Dermis microvascular lymphatic vessel endothelial cell (primary cell): ENCODE results near the gene FBXL14. TPM values are rescaled to one million over a fixed set of nuclear protein-coding genes. Genes with fewer than 3 reads are reported as not detected.

ENCODE experiments used
- DNase-seq, 2 donors: peaks; one replicate each; pipeline versions ENCODE4 v3.0.0 to v3.0.0-alpha.2; 2010; ENCODE audit warnings: low read depth in 2 of 2
- total RNA-seq: library from RNA; depleted of rRNA; stranded (reverse); fragments of >200 nt; gene quantifications from 2 replicates; pipeline ENCODE4 v1.2.1, GENCODE V29; 2014

Gene FBXL14
- total RNA-seq, 1 donor from 2014 or later = 10.9 TPM

DNA sequence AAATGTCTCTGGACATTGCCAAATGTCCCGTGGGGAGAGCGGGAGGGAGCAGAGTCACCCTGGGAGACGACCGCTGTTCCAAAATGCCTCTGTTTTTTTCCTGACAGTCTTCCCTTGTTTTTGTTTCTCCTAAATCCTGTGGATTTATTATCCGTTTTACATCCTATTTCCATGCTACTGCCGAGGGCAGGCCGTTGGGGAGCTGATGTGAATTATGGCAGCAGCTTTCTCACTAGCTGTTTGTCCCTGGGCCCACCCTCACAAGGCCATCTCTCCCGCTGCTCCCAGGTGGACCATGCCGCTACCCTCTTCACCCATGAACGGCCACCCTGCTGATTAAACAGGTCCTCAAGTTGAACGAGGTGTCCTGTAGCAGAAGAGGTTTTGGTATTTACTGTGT is 55.2 kb downstream of the FBXL14 start:
- DNase-seq = no peak

DNA sequence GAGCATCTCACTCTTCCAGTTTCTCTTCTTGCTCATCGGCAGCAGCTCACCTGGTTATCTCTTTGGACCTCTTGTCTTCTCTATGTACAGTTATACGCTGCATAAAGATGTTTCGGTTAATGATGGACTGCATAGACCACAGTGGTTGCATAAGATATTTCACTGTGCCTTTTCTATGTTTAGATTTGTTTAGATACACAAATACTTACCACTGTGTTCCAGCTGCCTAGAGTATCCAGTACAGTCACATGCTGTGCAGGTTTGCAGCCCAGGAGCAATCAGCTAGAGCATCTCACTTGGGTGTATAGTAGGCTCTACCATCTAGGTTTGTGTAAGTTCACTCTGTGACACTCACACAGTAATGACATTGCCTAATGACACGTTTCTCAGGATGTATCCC is 57.6 kb downstream of the FBXL14 start:
- DNase-seq = no peak

DNA sequence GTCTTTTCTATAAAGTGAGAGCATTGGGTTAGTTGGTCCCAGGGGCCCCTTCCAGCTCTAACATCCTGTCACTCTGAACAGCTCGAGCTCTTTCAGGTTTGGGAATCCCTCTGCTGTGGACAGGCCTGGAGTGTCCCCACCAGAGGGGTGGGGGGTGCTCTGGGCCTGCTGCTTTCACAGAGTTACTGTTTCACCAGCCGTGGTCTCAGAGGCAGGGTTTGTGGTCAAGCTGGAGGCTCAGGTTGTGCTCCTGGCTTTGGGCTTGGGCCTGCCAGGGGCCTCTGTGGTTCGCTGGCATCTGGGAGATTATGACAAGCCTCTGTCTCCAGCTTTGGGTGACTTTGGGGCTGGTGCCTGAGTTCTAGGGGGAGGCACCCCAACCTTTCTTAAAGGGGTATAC is 59.6 kb downstream of the FBXL14 start:
- no peak for DNase-seq

DNA sequence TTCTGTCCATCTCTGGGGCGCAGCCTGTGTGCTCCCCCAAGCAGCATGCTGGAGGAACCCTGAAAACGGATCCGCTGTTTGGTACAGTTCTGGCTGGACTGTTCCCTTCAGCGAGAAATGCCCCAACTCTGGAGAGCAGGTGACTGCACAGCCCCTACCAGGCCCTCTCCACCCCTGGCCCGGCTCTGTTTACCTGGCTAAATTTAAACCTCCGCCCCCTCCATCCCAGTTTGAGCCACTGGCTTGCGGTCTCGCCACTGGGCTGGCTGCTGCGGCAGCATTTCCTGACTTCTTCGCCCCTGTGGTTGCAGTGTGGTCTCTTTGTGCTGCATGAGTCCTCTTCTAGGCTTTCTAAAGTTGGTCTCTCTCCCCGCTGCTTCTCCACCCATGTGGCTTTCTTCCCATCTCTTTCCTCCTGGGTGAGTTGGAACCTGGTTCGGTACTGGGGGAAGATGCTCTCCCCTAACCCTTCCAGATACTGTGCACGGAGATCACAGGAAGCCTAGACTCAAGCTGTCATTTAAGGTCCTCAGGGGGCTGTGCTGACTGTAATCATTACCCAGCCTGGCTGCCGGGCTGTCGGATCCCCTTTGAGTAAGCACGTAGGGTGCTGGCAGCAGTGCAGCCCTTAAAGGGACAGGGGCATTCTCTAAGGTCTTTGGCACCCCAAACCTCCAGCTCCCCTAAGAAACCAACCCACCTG is 60.6 kb downstream of the FBXL14 start:
- DNase-seq = no peak

DNA sequence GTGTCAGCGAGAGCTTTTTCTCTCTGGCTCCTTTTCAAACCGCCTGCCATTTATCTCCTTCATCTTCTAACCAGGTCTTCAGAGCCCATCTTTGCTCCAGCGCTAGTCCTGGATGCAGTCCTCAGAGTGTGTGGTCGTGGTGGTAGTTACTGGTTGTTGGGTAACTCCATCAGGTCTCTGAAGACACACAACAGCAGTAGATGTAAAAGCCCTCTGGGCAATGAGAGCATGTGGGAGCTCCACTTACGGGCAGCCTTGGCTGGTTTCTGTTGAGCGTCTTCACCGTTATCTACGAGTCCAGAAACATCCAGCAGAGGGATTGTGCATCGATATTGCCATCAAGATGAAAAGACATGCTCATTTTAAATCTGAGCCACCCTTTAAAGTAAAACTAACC is 61.2 kb downstream of the FBXL14 start:
- DNase-seq = no peak

DNA sequence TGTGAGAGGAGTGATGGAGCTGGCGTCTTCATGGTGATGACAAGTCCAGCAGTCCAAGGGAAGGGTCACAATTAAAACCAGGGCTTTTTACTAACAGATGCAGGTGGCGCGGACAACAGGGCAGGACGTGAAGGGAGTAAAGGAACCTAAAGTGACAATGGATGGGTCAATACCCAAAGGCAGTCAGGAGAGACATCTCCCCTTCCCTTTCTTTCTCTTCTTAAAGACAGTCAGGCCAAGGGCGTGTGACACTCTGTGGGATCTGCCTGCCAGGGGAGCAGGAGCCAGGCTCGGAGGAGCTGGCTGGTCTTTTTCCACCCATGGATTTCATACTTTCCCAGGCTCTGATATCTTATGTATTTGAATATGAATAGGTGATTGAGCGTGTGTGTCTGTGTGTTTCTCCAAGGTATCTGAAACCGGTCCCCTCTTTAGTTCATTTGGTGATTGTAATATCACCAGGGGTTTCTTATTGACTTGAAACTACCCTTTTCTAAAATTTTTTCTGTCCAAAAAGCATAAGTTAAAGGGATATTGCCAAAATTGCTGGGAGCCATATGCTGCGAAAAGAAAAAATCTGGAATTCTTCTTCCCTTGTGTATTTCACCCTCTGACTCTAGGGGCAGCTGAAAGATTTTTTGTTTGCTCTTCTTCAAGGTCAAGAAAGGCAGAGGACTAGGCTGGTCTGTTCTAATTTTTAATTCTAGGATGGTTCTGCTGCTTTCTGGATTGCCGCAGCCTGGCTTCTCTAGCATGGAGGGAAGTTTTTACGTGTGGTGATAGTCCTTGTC is 61.8 kb downstream of the FBXL14 start:
- DNase-seq = no peak

DNA sequence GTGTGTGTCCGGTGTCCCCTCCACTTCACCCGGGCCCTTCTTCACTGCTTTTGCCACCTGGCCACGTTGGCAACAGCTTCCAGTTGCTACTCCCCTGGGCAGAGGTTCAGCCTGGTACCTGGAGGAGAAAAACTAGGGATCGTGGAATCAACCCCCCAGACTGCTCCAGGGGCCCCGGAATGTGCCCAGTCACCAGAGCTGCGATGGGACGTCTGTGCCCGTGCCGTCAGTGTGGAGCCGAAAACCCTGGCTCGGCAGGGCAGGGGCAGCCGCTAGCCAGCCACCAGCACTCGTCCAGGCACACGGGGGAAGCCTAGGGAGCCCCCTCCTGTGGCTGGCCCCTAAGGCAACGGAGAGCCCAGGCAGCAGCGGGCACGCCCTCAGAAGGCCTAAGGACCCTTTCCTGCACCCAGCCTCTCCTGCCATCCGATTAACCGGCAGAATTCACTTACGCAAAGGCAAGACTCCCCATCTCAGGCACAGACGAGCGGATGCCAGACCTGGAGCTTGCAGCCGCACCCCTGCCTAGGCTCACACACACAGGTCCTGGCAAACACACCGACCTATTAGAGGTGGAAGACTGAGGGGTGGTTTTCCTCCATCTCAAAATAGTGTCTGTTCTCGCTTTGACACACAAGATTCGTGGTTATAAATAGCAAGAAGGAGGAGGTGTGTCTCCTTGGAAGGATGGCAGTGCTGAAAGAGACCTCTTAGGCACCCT is 62.6 kb downstream of the FBXL14 start:
- DNase-seq = no peak

DNA sequence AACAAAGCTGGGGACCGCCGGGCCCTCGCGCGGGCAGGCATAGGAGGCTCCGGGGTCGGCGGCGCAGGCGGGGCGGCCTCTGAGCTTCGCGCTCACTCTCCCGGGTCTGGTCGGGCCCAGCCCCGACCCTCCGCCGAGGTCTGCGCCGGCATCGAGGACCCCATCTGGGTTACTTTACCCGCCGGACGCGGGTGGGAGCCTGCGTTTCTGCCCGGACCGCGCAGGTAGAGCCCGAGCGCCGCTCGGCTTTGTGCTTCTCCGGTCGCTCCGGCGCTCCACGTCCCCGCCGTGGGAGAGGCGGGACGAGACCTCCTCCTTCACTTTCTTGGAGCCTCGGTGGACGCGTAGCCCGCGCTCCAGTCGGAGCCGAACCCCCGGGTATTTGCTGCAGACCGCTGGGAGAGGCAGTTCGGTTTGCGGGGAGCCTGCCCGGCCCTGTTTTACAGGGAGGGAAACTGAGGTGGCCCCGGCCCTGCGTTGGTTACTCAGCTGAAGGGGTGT is 63.2 kb downstream of the FBXL14 start:
- no peak for DNase-seq

DNA sequence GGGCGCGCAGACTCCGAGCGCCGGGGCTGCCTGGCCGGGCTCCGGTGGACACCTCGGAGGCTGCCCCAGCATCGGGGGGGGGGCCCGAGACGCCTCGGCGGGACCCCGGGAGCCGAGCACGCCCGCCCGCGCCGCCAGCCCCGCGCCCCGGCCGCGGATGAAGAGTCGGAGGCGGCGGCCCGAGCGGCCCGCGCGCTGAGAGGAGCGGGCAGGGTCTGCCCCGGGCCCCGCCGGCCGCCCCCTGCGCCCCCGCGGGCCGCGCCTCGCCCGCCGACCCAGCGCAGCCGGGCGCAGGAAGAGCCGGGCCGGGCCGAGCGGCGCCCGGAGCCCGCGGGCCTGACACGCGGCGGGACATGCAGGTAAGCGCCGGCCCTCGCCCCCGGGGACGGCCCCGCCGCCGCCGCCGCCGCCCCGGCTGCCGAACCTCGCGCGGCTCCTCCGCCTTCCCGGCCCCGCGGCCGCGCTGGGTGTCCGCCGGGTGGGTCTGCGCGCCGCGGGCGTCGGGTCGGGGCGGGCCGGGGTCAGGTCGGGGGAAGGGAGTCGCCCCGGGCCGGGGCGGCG is 63.7 kb downstream of the FBXL14 start:
- DNase-seq = no peak

DNA sequence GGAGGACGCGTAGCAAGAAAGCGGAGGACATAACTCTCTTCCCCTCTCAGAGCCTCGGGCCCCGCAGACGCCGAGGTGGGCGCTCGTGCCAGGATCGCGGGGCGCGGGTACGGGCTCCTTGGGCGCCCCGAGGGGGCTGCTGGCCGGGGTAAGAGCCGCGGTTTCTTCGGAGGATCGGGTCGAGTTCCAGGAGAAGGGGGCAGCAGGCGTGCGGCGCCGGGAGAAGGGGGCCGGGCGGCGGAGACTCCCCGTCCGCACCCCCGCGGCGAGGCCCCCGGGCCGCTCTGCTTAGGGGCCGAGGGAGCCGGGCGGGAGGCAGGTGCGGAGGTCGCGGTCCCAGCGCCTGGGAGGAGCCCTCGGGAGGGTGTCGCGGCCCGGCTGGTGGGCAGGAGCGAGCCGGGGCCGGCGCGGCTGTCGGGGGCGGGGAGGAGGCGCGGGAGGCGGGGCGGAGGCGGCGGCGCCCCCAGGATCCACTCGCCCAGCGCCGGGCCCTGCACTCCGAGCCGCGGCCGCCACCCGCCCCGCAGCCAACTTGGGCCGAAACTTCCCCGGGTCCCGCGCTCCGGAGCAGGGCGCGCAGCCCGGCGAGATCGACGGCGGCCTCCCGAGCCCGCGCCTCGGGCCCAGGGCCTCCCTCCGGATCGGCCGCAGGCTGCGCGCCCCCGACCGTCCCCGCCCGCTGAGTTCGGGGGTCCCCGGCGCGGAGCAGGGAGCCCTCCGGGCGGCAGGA is 64.4 kb downstream of the FBXL14 start:
- DNase-seq = no peak

DNA sequence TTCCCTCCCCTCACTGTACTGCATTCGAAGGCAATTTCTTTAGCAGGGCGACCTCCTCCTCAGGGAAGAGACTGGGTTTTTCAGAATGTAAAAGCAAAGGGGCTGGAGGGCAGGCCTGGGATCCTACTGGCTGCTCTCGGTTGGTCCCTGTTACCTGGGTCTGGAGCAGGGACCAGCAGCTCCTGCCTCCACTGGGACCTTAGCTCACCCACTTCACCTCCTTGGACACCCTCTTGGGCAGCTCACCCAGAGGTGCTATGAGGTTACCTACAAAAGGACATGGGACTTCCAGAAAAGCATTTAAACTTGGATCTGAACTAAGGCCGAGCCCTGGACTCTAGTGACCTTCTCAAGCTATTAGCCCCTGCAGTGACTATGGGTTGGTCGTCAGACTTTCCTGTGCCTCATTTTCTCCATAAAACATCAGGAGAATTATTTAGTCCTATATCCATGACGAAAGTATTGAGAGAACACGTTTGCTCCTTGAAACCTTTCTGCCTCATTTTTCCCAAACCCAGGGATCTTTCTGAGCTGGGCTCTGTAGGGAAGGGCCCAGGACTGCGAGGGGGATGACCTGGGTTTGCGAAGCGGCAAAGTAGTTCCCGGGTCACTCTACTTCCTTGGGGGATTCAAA is 65.0 kb downstream of the FBXL14 start:
- DNase-seq = no peak

DNA sequence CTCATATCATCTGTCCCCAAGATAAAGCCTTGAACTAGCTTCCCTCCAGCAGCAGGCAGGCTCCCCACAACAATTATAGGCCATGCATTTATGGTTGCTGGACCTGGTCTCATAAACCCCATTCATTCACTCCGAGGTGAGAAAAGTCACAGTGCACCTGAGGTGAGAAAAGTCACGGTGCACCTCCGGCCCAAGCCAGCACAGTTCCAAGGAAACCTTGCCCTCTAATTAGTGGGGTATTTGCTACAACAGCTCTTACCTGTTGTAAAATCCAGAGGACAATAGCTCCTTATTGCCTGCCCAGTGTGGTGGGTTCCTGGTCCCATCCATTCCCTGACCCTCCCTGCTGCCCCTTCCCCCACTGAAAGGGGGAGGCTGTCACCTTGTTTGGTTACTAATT is 65.6 kb downstream of the FBXL14 start:
- no peak for DNase-seq

DNA sequence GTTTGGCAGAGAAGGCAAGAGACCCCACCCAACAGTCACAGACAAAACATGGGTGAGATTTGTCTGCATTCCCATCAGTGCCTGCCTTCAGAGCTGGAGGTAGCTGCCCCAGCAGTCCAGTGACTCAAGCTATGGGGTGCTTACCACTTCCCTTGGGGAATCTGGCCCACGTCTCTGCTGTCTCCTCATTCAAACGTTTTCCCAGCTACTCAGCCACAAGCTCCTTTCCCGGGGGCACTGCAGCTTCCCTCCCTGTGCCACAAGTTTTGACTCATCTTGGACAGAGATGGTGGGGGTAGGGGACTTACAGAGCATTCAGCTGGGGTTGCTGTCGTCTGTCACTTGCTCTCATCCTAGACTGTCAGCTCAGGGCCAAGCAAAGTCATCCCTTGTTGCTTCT is 66.6 kb downstream of the FBXL14 start:
- DNase-seq = no peak

DNA sequence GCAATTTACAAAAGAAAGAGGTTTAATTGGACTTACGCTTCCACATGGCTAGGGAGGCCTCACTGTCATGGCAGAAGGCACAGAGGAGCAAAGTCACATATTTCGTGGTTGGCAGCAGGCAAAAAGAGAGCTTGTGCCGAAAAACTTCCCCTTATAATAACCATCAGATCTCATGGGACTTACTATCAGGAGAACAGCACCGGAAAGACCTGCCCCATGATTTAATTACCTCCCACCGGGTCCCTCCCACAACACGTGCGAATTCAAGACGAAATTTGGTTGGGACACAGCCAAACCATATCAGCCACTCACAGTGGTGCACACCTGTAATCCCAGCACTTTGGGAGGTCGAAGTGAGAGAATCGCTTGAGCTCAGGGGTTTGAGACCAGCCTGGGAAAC is 68.5 kb downstream of the FBXL14 start:
- DNase-seq = no peak

DNA sequence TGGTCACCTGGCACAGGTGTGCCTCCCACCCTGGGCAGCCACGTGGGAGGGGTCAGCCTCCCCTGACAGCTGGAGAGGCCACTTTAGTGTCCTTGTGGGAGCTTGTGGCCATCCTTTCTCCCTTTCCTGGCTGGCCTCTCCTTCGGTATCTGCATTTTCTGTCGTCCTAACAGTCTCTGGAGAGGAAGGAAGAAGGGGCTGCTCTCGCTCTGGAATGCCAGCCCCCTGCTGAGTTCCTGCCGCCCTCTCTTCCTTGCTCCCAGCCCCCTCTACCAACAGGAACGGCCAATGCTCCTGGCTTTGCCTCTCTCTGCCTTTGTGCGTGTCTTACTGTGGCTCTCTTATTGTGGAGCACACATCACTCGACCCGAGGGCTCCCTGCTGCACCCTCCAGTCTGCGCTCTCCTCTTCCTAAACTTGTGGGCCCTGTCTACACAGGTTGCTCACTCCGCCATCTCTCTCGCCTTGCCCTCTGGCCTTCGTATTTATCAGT is 70.8 kb downstream of the FBXL14 start:
- DNase-seq = no peak

DNA sequence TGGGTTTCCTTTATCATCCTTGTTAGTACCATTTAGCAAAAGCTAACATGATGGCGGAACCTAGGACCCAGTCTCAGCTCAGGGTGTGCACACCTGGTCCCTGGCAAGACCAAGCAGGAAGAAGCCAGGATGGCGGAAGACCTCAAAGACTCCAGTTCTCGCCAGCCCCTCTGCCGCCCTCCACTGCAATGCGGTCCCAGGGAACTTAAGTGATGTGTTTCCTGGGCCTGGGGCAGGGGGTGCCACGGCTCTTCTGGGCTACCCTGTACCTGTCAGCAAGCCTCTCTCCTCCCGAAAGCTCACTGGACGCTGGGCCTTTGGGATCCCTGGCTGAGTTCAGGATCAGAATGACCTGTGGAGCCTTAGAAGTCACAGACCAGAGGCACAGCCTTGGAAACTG is 71.3 kb downstream of the FBXL14 start:
- DNase-seq = no peak

DNA sequence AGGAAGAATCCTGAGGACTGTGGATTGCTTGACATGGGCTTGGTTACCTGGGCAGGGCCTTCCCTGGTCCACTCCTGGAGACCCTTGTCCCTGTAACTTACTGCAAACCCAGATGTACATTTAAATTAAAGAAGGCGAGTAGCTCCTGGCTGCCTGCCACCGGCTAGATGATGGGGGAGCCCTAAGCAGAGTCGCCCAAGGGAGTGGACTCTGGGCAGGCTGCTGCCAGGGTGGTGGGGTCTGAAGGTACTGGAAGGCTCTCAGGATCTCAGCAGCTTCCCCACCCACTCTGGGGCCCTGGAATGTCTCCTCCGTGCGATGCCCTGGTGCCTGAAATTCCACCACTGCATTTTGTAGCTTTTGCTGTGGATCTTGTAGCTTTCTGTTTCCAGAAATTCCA is 74.7 kb downstream of the FBXL14 start:
- no peak for DNase-seq

DNA sequence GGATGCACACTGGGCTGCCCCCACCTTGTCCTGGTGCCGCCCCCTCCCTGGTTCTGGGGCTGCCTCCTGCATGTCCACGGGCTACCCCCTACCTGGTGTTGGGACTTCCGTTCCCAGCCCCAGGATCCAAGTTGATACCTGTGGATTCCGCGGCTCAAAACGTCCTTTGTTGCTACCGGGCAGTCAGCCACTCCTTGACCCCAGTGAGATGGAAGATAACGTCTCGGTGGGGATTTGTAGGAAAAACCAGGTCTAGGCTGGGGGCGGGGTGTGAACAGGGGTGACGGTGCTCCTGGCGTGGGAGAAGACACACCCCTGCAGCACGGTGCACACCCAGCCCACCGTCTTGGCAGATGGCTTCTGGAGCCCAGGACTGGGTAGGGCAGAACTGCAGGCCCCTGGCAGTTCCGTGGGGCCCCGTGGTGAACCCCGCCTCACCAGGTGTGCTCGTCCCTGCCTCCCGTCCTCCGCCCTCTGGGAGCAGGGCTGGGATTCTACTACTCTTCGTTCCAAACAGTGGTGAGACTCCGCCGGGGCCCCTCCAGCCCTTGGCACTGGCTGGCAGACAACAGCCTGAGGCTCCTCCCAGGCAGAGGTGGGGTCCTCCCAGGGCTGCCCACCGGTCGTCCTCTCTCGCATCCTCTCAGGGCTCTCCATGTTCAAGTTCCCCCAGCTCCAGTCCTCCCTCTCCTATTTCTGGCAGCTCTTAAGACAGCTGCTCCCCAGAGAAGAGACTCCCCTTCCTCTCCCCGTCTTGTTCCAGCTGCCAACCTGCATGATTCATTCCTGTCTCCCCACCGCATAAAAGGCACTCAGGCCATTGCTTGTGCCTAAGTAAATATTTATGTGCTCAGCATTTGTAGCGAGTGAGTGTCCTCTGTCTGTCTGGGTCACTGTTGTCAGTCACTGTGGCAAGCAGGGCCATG is 75.5 kb downstream of the FBXL14 start:
- DNase-seq = peak in 1 of 2 donors; percentile 67

DNA sequence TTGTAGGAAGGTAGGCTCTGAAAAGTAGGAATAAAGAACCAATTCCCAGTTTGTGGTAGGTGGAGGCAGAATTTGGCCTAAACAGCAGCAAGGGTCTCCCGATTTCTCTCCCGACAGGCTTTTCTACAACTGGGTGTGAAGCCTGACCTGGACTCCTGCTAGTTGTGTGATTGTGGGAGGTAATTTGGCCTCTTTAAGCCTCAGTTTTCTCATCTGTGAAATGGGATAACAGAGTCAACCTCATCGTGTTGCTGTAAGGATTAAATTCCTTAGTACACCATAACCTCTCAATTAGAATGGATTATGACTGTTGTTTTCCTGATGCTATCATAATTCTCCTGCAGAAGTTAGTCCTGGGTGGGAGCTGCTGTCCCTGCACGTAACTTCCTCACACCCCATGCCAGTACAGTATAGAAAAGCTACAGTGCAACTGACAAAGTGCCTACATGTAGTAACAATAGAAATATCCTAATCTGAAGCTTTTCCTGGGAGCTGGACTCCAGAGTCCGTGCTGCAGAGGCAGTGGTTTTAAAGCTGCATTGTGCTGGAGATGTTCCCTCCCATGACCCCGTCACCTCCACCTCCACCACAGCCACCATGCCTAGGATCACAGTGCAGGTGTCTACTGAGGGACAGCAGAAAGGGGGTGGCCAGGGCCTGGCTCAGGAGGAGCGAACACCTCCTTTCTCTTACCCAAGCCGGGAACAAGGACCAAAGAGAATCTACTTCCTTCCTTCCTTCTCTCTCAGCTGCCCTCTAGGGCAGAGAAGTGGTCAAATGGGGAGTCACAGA is 76.5 kb downstream of the FBXL14 start:
- no peak for DNase-seq
